ENCODE data around the gene ZNF777. TPM values are rescaled to one million over a fixed set of nuclear protein-coding genes. Genes with fewer than 3 reads are reported as not detected.
"Not testable (repeated sequence)": the region's sequence is repeated elsewhere in the genome, so short reads cannot be mapped to it uniquely, and the experiment has no call there.

ZNF777 gene
- total and polyA plus RNA-seq, 2 donors from 2014 or later, result 8.2 to 12.9 TPM

- no peak for FAIRE-seq
These were observed 10.0 kb downstream of the ZNF777 start for GRCh38 chr7:149450821-149451220.

GRCh38 chr7:149449897-149450296 lies 11.0 kb downstream of the ZNF777 start:
- no peaks in the 10 kb centered on the region for H3K9me3 ChIP-seq (ENCODE audit: control insufficient read depth in 2 of 3, insufficient read depth in 1 of 3, low read length in 3 of 3)
- intact Hi-C loops (cut with DNase I), result no loop called here
- H3K36me3 ChIP-seq (ENCODE audit: control insufficient read depth in 2 of 3, insufficient read depth in 3 of 3, low read length in 3 of 3), result peaks cover 2 to 54% (median 46%) of the 10 kb centered on the region in 3 donors
- H3K4me3 ChIP-seq (ENCODE audit: low read length in 3 of 3), result no peak overlapping the region
- no peak for TF ChIP-seq CTCF (IDR thresholded peaks at IDR 0.05; ENCODE audit: borderline replicate concordance, extremely low read depth, insufficient read depth)
- no peak for DNase-seq
- H3K27me3 ChIP-seq (ENCODE audit: control insufficient read depth, insufficient read depth, low read length), result no peaks in the 10 kb centered on the region
- no peak for FAIRE-seq
- H3K9ac ChIP-seq (ENCODE audit: low read length in 3 of 3), result no peak overlapping the region
- no peaks in the 10 kb centered on the region for H3K4me1 ChIP-seq (ENCODE audit: control insufficient read depth in 2 of 3, insufficient read depth in 2 of 3, low read depth in 1 of 3, low read length in 3 of 3)
- H3K27ac ChIP-seq (ENCODE audit: low read depth in 2 of 2, low read length in 2 of 2), result no peak overlapping the region

More at GRCh38 chr7:149450821-149451220, 10.0 kb downstream of the ZNF777 start:
- Histone ChIP-seq H3K4me1 (ENCODE audit: control insufficient read depth in 2 of 3, insufficient read depth in 2 of 3, low read depth in 1 of 3, low read length in 3 of 3) (no peaks in the 10 kb centered on the region), H3K9ac (ENCODE audit: low read length in 3 of 3) (no peak overlapping the region), H3K36me3 (ENCODE audit: control insufficient read depth in 2 of 3, insufficient read depth in 3 of 3, low read length in 3 of 3) (peaks cover 2 to 47% (median 43%) of the 10 kb centered on the region in 3 donors), H3K27ac (ENCODE audit: low read depth in 2 of 2, low read length in 2 of 2) (no peak overlapping the region), H3K9me3 (ENCODE audit: control insufficient read depth in 2 of 3, insufficient read depth in 1 of 3, low read length in 3 of 3) (no peaks in the 10 kb centered on the region), H3K4me3 (ENCODE audit: low read length in 3 of 3) (no peak overlapping the region), H3K27me3 (ENCODE audit: control insufficient read depth, insufficient read depth, low read length) (no peaks in the 10 kb centered on the region)
- intact Hi-C loops (cut with DNase I), result no loop called here
- no peak for TF ChIP-seq CTCF (IDR thresholded peaks at IDR 0.05; ENCODE audit: borderline replicate concordance, extremely low read depth, insufficient read depth)
- peak in 1 of 5 donors; percentile 19 for DNase-seq

GRCh38 chr7:149448961-149449360 lies 11.9 kb downstream of the ZNF777 start:
- FAIRE-seq (no peak), DNase-seq (no peak)
- no peak for TF ChIP-seq CTCF (IDR thresholded peaks at IDR 0.05; ENCODE audit: borderline replicate concordance, extremely low read depth, insufficient read depth)
- intact Hi-C loops (cut with DNase I), result no loop called here
- Histone ChIP-seq H3K27ac (ENCODE audit: low read depth in 2 of 2, low read length in 2 of 2) (no peak overlapping the region), H3K9me3 (ENCODE audit: control insufficient read depth in 2 of 3, insufficient read depth in 1 of 3, low read length in 3 of 3) (no peaks in the 10 kb centered on the region), H3K9ac (ENCODE audit: low read length in 3 of 3) (no peak overlapping the region), H3K36me3 (ENCODE audit: control insufficient read depth in 2 of 3, insufficient read depth in 3 of 3, low read length in 3 of 3) (peaks cover 2 to 51% (median 41%) of the 10 kb centered on the region in 3 donors), H3K4me3 (ENCODE audit: low read length in 3 of 3) (no peak overlapping the region), H3K4me1 (ENCODE audit: control insufficient read depth in 2 of 3, insufficient read depth in 2 of 3, low read depth in 1 of 3, low read length in 3 of 3) (no peaks in the 10 kb centered on the region), H3K27me3 (ENCODE audit: control insufficient read depth, insufficient read depth, low read length) (no peaks in the 10 kb centered on the region)

- intact Hi-C loops (cut with DNase I); H3K9ac ChIP-seq (ENCODE audit: low read length in 3 of 3); DNase-seq; H3K27ac ChIP-seq (ENCODE audit: low read depth in 2 of 2, low read length in 2 of 2); H3K9me3 ChIP-seq (ENCODE audit: control insufficient read depth in 2 of 3, insufficient read depth in 1 of 3, low read length in 3 of 3); FAIRE-seq; H3K4me1 ChIP-seq (ENCODE audit: control insufficient read depth in 2 of 3, insufficient read depth in 2 of 3, low read depth in 1 of 3, low read length in 3 of 3); H3K27me3 ChIP-seq (ENCODE audit: control insufficient read depth, insufficient read depth, low read length); H3K4me3 ChIP-seq (ENCODE audit: low read length in 3 of 3): not testable (repeated sequence)
- H3K36me3 ChIP-seq (ENCODE audit: control insufficient read depth in 2 of 3, insufficient read depth in 3 of 3, low read length in 3 of 3), result peaks cover 2 to 47% (median 34%) of the 10 kb centered on the region in 3 donors
These were observed 14.8 kb downstream of the ZNF777 start for GRCh38 chr7:149446026-149446425.

Data from kidney (tissue), 14 donors.